K562 (cell line): Measurements from ENCODE around the gene CARM1. TPM values are rescaled to one million over a fixed set of nuclear protein-coding genes. Genes with fewer than 3 reads are reported as not detected.
A peak's percentile ranks its signal among the peaks of the same experiment; 100 is the strongest.

Experiments
- ATF3 ChIP-seq, 2 experiments: fragments of 450-650 bp in 1 of 2; sonication (generic) in 1 of 2; formaldehyde crosslinking in 1 of 2; IDR thresholded peaks in 1 of 2; conservative IDR thresholded peaks in 1 of 2; 2 replicates each; pipeline versions ENCODE4 v1.6.1 to v1.8.1; 2016 to 2023; ENCODE audit warnings: mild to moderate bottlenecking in 2 of 2, moderate library complexity in 2 of 2, inconsistent platforms in 1 of 2, missing genetic modification reagents in 1 of 2
- BDP1 ChIP-seq: IDR thresholded peaks from 3 replicates; pipeline ENCODE4 v1.6.1; 2011; ENCODE audit not compliant: insufficient read length, insufficient read depth
- C11orf30 ChIP-seq: fragments of 450-650 bp; IDR thresholded peaks from 2 replicates; pipeline ENCODE4 v1.6.1; 2016; ENCODE audit warnings: low read depth, mild to moderate bottlenecking
- CBX8 ChIP-seq: fragments of 200-600 bp; sonication (generic); IDR thresholded peaks from 2 replicates; pipeline ENCODE4 v1.6.1; 2012; ENCODE audit warnings: borderline replicate concordance, mixed run types, low read depth, mild to moderate bottlenecking, moderate library complexity, mixed read lengths, low read length, control low read depth, inconsistent platforms; ENCODE audit not compliant: poor library complexity, severe bottlenecking; ENCODE audit errors: extremely low read depth
- CEBPZ ChIP-seq: fragments of 150-350 bp; IDR thresholded peaks from 2 replicates; pipeline ENCODE4 v1.6.1; 2014; ENCODE audit warnings: low read depth, mild to moderate bottlenecking, low read length, borderline replicate concordance
- DACH1 ChIP-seq: fragments of 450-650 bp; IDR thresholded peaks from 2 replicates; pipeline ENCODE4 v1.6.1; 2018; ENCODE audit not compliant: partially characterized antibody
- DNMT1 ChIP-seq: fragments of 450-650 bp; IDR thresholded peaks from 2 replicates; pipeline ENCODE4 v1.6.1; 2016; ENCODE audit warnings: antibody characterized with exemption, mild to moderate bottlenecking
- ETS1 ChIP-seq: conservative IDR thresholded peaks from 2 replicates; pipeline ENCODE4 v1.6.1; 2011; ENCODE audit warnings: low read depth, mild to moderate bottlenecking, low read length; ENCODE audit not compliant: control insufficient read depth
- GABPA ChIP-seq: fragments of 200-800 bp; sonication (Bioruptor generic); conservative IDR thresholded peaks from 2 replicates; pipeline ENCODE4 v1.6.1; 2016; ENCODE audit warnings: low read depth, missing genetic modification characterization, missing compliant biosample characterization
- HDAC2 ChIP-seq: fragments of 450-650 bp; IDR thresholded peaks from 2 replicates; pipeline ENCODE4 v1.6.1; 2016; ENCODE audit warnings: mild to moderate bottlenecking
- KDM2B ChIP-seq: fragments of 250-450 bp; sonication (Bioruptor Pico); IDR thresholded peaks from 2 replicates; pipeline ENCODE4 v1.8.0; 2021; ENCODE audit warnings: mild to moderate bottlenecking, moderate library complexity
- NCOA6 ChIP-seq: fragments of 450-650 bp; IDR thresholded peaks from 2 replicates; pipeline ENCODE4 v1.6.1; 2017; ENCODE audit warnings: mild to moderate bottlenecking
- NEUROD1 ChIP-seq: fragments of 150-350 bp; IDR thresholded peaks from 2 replicates; pipeline ENCODE4 v1.6.1; 2014; ENCODE audit warnings: borderline replicate concordance, low read length, low read depth; ENCODE audit not compliant: partially characterized antibody
- NR2C1 ChIP-seq, 2 experiments: fragments of 450-650 bp; IDR thresholded peaks; 2 replicates each; pipeline ENCODE4 v1.6.1; 2017; ENCODE audit warnings: mild to moderate bottlenecking in 2 of 2, antibody characterized with exemption in 1 of 2, inconsistent platforms in 1 of 2, missing compliant biosample characterization in 1 of 2, missing genetic modification characterization in 1 of 2
- POLR3G ChIP-seq: IDR thresholded peaks from 2 replicates; pipeline ENCODE4 v1.6.1; 2011; ENCODE audit not compliant: insufficient read length, insufficient replicate concordance; ENCODE audit errors: extremely low read depth
- SNAPC5 ChIP-seq: fragments of 250-450 bp; sonication (Bioruptor Pico); IDR thresholded peaks from 2 replicates; pipeline ENCODE4 v1.8.0; 2021; ENCODE audit warnings: moderate library complexity, mild to moderate bottlenecking, inconsistent platforms
- SRSF7 ChIP-seq: fragments of 200-400 bp; formaldehyde crosslinking; optimal IDR thresholded peaks from 2 replicates; pipeline ENCODE3; 2017; ENCODE audit warnings: mild to moderate bottlenecking, low read depth, low read length
- ZNF512 ChIP-seq: IDR thresholded peaks from 2 replicates; pipeline ENCODE4 v1.6.1; 2016; ENCODE audit warnings: missing genetic modification characterization, missing compliant biosample characterization
- polyA plus RNA-seq, 8 experiments: library from polyadenylated mRNA; depleted of rRNA in 4 of 8; stranded (reverse) in 5 of 8; unstranded in 3 of 8; fragments of >200 nt; fragmentation: Nextera tagmentation in 2 of 8; fragmentation: Illumina TruSeq in 1 of 8; extraction: Ambion mirVana in 2 of 8; extraction: Trizol in 1 of 8; gene quantifications; 2 replicates each; pipeline versions ENCODE4 v1.2.1 to v1.2.3, GENCODE V29; 2011 to 2014; ENCODE audit warnings: inconsistent platforms in 1 of 8, missing spikeins in 1 of 8
- total RNA-seq, 7 experiments: library from RNA; depleted of rRNA in 6 of 7; stranded (reverse); fragments of >200 nt in 6 of 7; fragmentation: Illumina TruSeq in 2 of 7; extraction: Trizol in 2 of 7; gene quantifications; 2 replicates each; pipeline versions ENCODE4 v1.2.1 to v1.2.3, GENCODE V29; 2011 to 2021; ENCODE audit warnings: low replicate concordance in 1 of 7

CARM1 gene
- total and polyA plus RNA-seq, 9 of the 15 experiments (the other 6 are each of a cell fraction or from before 2014, with no cell fraction given): 0.36 to 86.0 (median 29.7) TPM

- no peak for TF ChIP-seq ZNF512 (tag)
- peak; percentile 60; the same call in 1 of the 2 replicates for TF ChIP-seq HDAC2
- no peak for TF ChIP-seq CBX8
- TF ChIP-seq KDM2B (CRISPR knock-in tag): no peak
- TF ChIP-seq POLR3G: no peak
- peak; percentile 93 for TF ChIP-seq ATF3 (IDR thresholded peaks at IDR 0.05)
- no peak; the same call in 1 of the 2 replicates for TF ChIP-seq ATF3 (CRISPR knock-in tag; conservative IDR thresholded peaks at IDR 0.05)
- TF ChIP-seq NEUROD1: no peak
- no peak for TF ChIP-seq NCOA6
- TF ChIP-seq GABPA: no peak
- no peak for TF ChIP-seq NR2C1 (IDR thresholded peaks at IDR 0.05)
- no peak; the same call in 1 of the 2 replicates for TF ChIP-seq NR2C1 (tag; IDR thresholded peaks at IDR 0.05)
- no peak for TF ChIP-seq CEBPZ
- TF ChIP-seq DACH1: no peak
- TF ChIP-seq BDP1: no peak
- no peak for TF ChIP-seq C11orf30
- no peak for TF ChIP-seq SRSF7
- TF ChIP-seq DNMT1: no peak
- no peak for TF ChIP-seq SNAPC5 (CRISPR knock-in tag)
- TF ChIP-seq ETS1: no peak
These were observed 8.1 kb upstream of the CARM1 start (continued) for GRCh38 chr19:10863107-10863717.
